GM12873 (cell line): ENCODE data around the gene TMEM17.

Experiments used
- CTCF ChIP-seq: IDR thresholded peaks from 2 replicates; pipeline ENCODE4 v1.5.1; 2012; ENCODE audit warnings: low read depth, mild to moderate bottlenecking, moderate library complexity, low read length, control low read depth; ENCODE audit not compliant: insufficient read depth; ENCODE audit errors: missing control alignments

The TMEM17 gene

GRCh38 chr2:62539606-62540407 is 33.8 kb upstream of the TMEM17 start:
- no peak for TF ChIP-seq CTCF

- no peak for TF ChIP-seq CTCF
Measured at GRCh38 chr2:62538756-62539155, 32.8 kb upstream of the TMEM17 start.

GRCh38 chr2:62537814-62538213 is 31.8 kb upstream of the TMEM17 start:
- no peak for TF ChIP-seq CTCF

- TF ChIP-seq CTCF: no peak
Measured at GRCh38 chr2:62536873-62537547, 31.0 kb upstream of the TMEM17 start.

- TF ChIP-seq CTCF: no peak
Measured at GRCh38 chr2:62531594-62531993, 25.6 kb upstream of the TMEM17 start.

GRCh38 chr2:62529758-62530157 is 23.8 kb upstream of the TMEM17 start:
- no peak for TF ChIP-seq CTCF

GRCh38 chr2:62527478-62528210 is 21.6 kb upstream of the TMEM17 start:
- no peak for TF ChIP-seq CTCF
